ENCODE data around the gene RNF125.

Gene RNF125

GRCh38 chr18:32095192-32095899 lies 76.7 kb downstream of the RNF125 start:
- Histone ChIP-seq H3K36me3 (ENCODE audit: control insufficient read depth in 5 of 5, insufficient read depth in 5 of 5, low read length in 5 of 5) (peaks cover 0 to 4% (median 2%) of the 10 kb centered on the region in 5 donors), H3K27me3 (ENCODE audit: control insufficient read depth in 5 of 5, insufficient read depth in 4 of 5, low read length in 5 of 5) (no peaks in the 10 kb centered on the region), H3K4me3 (ENCODE audit: low read depth in 1 of 5, low read length in 5 of 5) (no peak overlapping the region), H3K9ac (ENCODE audit: low read length in 5 of 5) (no peak overlapping the region), H3K4me1 (ENCODE audit: control insufficient read depth in 5 of 5, insufficient read depth in 5 of 5, low read length in 5 of 5) (peaks cover 2 to 34% (median 25%) of the 10 kb centered on the region in 5 donors), H3K27ac (ENCODE audit: low read depth, low read length) (no peak overlapping the region), H3K9me3 (ENCODE audit: control insufficient read depth in 5 of 5, low read length in 5 of 5) (no peaks in the 10 kb centered on the region)

DNA sequence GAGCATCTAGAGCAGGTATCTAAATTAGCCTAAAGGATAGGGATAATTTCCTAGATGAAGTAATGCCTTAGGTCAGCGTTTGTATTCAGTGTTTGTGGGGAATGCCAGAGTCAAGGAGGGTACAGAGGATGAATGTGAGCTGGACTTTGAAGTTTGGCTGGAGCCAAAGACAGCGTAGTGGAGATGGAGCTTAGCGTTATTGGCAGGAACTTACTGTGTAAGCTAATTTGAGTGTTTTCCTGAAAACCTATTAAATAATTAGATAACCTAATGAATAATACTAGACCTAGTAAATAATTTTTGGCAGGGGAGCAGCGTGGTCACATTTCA lies 77.2 kb downstream of the RNF125 start:
- Histone ChIP-seq H3K36me3 (ENCODE audit: control insufficient read depth in 5 of 5, insufficient read depth in 5 of 5, low read length in 5 of 5) (peaks cover 0 to 4% (median 2%) of the 10 kb centered on the region in 5 donors), H3K27ac (ENCODE audit: low read depth, low read length) (no peak overlapping the region), H3K4me1 (ENCODE audit: control insufficient read depth in 5 of 5, insufficient read depth in 5 of 5, low read length in 5 of 5) (peaks cover 2 to 34% (median 25%) of the 10 kb centered on the region in 5 donors), H3K4me3 (ENCODE audit: low read depth in 1 of 5, low read length in 5 of 5) (no peak overlapping the region), H3K27me3 (ENCODE audit: control insufficient read depth in 5 of 5, insufficient read depth in 4 of 5, low read length in 5 of 5) (no peaks in the 10 kb centered on the region), H3K9me3 (ENCODE audit: control insufficient read depth in 5 of 5, low read length in 5 of 5) (no peaks in the 10 kb centered on the region), H3K9ac (ENCODE audit: low read length in 5 of 5) (no peak overlapping the region)

GRCh38 chr18:32096946-32097345 lies 78.3 kb downstream of the RNF125 start:
- Histone ChIP-seq H3K9ac (ENCODE audit: low read length in 5 of 5) (no peak overlapping the region), H3K4me3 (ENCODE audit: low read depth in 1 of 5, low read length in 5 of 5) (no peak overlapping the region), H3K4me1 (ENCODE audit: control insufficient read depth in 5 of 5, insufficient read depth in 5 of 5, low read length in 5 of 5) (peaks cover 2 to 29% (median 20%) of the 10 kb centered on the region in 5 donors), H3K27ac (ENCODE audit: low read depth, low read length) (no peak overlapping the region), H3K36me3 (ENCODE audit: control insufficient read depth in 5 of 5, insufficient read depth in 5 of 5, low read length in 5 of 5) (peaks cover 0 to 4% (median 2%) of the 10 kb centered on the region in 5 donors), H3K9me3 (ENCODE audit: control insufficient read depth in 5 of 5, low read length in 5 of 5) (no peaks in the 10 kb centered on the region), H3K27me3 (ENCODE audit: control insufficient read depth in 5 of 5, insufficient read depth in 4 of 5, low read length in 5 of 5) (no peaks in the 10 kb centered on the region)

GRCh38 chr18:32104516-32104915 lies 85.9 kb downstream of the RNF125 start:
- H3K9me3 ChIP-seq (ENCODE audit: control insufficient read depth in 5 of 5, low read length in 5 of 5) = no peaks in the 10 kb centered on the region
- no peak overlapping the region for H3K9ac ChIP-seq (ENCODE audit: low read length in 5 of 5)
- H3K36me3 ChIP-seq (ENCODE audit: control insufficient read depth in 5 of 5, insufficient read depth in 5 of 5, low read length in 5 of 5) = no peaks in the 10 kb centered on the region
- no peak overlapping the region for H3K27ac ChIP-seq (ENCODE audit: low read depth, low read length)
- peaks cover 0 to 5% (median 4%) of the 10 kb centered on the region in 5 donors for H3K4me1 ChIP-seq (ENCODE audit: control insufficient read depth in 5 of 5, insufficient read depth in 5 of 5, low read length in 5 of 5)
- H3K27me3 ChIP-seq (ENCODE audit: control insufficient read depth in 5 of 5, insufficient read depth in 4 of 5, low read length in 5 of 5) = no peaks in the 10 kb centered on the region
- no peak overlapping the region for H3K4me3 ChIP-seq (ENCODE audit: low read depth in 1 of 5, low read length in 5 of 5)

DNA sequence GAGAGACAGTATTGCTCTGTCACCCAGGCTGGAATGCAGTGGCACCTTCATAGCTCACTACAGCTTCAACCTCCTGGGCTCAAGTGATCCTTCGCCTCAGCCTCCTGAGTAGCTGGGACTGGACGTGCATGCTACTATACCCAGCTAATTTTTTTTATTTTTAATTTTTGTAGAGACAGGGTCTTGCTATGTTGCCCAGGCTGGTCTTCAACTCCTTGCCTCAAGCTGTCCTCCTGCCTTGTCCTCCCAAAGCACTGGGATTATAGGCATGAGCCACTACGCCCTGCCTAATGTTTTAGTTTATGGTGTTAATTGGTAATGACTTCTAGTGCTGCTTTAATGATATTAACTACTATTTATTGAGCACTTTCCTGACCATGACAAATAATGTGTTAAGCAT lies 91.4 kb downstream of the RNF125 start:
- no peaks in the 10 kb centered on the region for H3K9me3 ChIP-seq (ENCODE audit: control insufficient read depth in 5 of 5, low read length in 5 of 5)
- H3K4me3 ChIP-seq (ENCODE audit: low read depth in 1 of 5, low read length in 5 of 5) = no peak overlapping the region
- peaks cover 0 to 14% (median 6%) of the 10 kb centered on the region in 5 donors for H3K36me3 ChIP-seq (ENCODE audit: control insufficient read depth in 5 of 5, insufficient read depth in 5 of 5, low read length in 5 of 5)
- no peak overlapping the region for H3K27ac ChIP-seq (ENCODE audit: low read depth, low read length)
- H3K9ac ChIP-seq (ENCODE audit: low read length in 5 of 5) = no peak overlapping the region
- H3K27me3 ChIP-seq (ENCODE audit: control insufficient read depth in 5 of 5, insufficient read depth in 4 of 5, low read length in 5 of 5) = no peaks in the 10 kb centered on the region
- peaks cover 0 to 2% (median 0%) of the 10 kb centered on the region in 5 donors for H3K4me1 ChIP-seq (ENCODE audit: control insufficient read depth in 5 of 5, insufficient read depth in 5 of 5, low read length in 5 of 5)

- Histone ChIP-seq H3K9ac (ENCODE audit: low read length in 5 of 5) (no peak overlapping the region), H3K36me3 (ENCODE audit: control insufficient read depth in 5 of 5, insufficient read depth in 5 of 5, low read length in 5 of 5) (peaks cover 6 to 25% (median 11%) of the 10 kb centered on the region in 5 donors), H3K27me3 (ENCODE audit: control insufficient read depth in 5 of 5, insufficient read depth in 4 of 5, low read length in 5 of 5) (no peaks in the 10 kb centered on the region), H3K27ac (ENCODE audit: low read depth, low read length) (no peak overlapping the region), H3K9me3 (ENCODE audit: control insufficient read depth in 5 of 5, low read length in 5 of 5) (no peaks in the 10 kb centered on the region), H3K4me3 (ENCODE audit: low read depth in 1 of 5, low read length in 5 of 5) (no peak overlapping the region), H3K4me1 (ENCODE audit: control insufficient read depth in 5 of 5, insufficient read depth in 5 of 5, low read length in 5 of 5) (peaks cover 0 to 2% (median 0%) of the 10 kb centered on the region in 5 donors)
Measured at GRCh38 chr18:32111706-32112105, 93.1 kb downstream of the RNF125 start.

DNA sequence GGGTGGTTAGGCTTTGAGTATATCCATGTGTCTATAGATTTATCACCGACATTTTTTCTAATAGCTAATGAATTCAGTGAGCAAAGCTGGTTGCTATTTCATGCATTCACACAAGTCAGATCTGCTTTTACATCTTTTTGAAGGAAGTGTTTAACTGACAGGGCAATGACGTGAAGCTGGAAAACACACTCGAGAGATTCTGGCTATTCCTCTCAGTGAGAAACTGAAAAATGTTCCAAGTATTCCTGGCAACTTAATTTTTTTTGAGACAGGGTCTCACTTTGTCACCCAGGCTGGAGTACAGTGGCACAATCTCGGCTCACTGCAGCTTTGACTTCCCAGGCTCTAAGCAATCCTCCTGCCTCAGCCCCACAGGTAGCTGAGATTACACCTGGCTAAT lies 94.2 kb downstream of the RNF125 start:
- no peaks in the 10 kb centered on the region for H3K9me3 ChIP-seq (ENCODE audit: control insufficient read depth in 5 of 5, low read length in 5 of 5)
- no peaks in the 10 kb centered on the region for H3K27me3 ChIP-seq (ENCODE audit: control insufficient read depth in 5 of 5, insufficient read depth in 4 of 5, low read length in 5 of 5)
- no peak overlapping the region for H3K4me3 ChIP-seq (ENCODE audit: low read depth in 1 of 5, low read length in 5 of 5)
- H3K36me3 ChIP-seq (ENCODE audit: control insufficient read depth in 5 of 5, insufficient read depth in 5 of 5, low read length in 5 of 5) = peaks cover 6 to 33% (median 18%) of the 10 kb centered on the region in 5 donors
- no peak overlapping the region for H3K27ac ChIP-seq (ENCODE audit: low read depth, low read length)
- peaks cover 0 to 2% (median 0%) of the 10 kb centered on the region in 5 donors for H3K4me1 ChIP-seq (ENCODE audit: control insufficient read depth in 5 of 5, insufficient read depth in 5 of 5, low read length in 5 of 5)
- H3K9ac ChIP-seq (ENCODE audit: low read length in 5 of 5) = no peak overlapping the region

- peaks cover 7 to 38% (median 18%) of the 10 kb centered on the region in 5 donors for H3K36me3 ChIP-seq (ENCODE audit: control insufficient read depth in 5 of 5, insufficient read depth in 5 of 5, low read length in 5 of 5)
- H3K4me1 ChIP-seq (ENCODE audit: control insufficient read depth in 5 of 5, insufficient read depth in 5 of 5, low read length in 5 of 5) = peaks cover 0 to 2% (median 0%) of the 10 kb centered on the region in 5 donors
Measured at GRCh38 chr18:32114293-32114942, 95.8 kb downstream of the RNF125 start.

DNA sequence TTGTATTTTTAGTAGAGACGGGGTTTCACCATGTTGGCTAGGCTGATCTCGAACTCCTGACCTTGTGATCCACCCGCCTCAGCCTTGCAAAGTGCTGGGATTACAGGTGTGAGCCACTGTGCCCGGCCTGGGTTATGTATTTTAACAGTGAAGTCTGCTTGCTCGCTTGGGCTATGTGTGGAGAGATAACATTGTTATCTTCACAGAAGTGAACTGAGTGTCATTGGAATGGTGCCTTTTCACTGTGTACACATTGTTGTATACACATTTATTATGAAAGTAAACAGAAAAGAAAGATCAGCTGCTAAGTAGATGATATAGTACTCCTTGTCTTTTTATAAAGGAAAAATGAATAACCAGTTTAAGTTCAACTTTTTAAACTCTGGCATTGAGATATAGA lies 103.4 kb downstream of the RNF125 start:
- Histone ChIP-seq H3K9ac (ENCODE audit: low read length in 5 of 5) (no peak overlapping the region), H3K36me3 (ENCODE audit: control insufficient read depth in 5 of 5, insufficient read depth in 5 of 5, low read length in 5 of 5) (peaks cover 8 to 35% (median 32%) of the 10 kb centered on the region in 5 donors), H3K27me3 (ENCODE audit: control insufficient read depth in 5 of 5, insufficient read depth in 4 of 5, low read length in 5 of 5) (no peaks in the 10 kb centered on the region), H3K4me3 (ENCODE audit: low read depth in 1 of 5, low read length in 5 of 5) (no peak overlapping the region), H3K9me3 (ENCODE audit: control insufficient read depth in 5 of 5, low read length in 5 of 5) (no peaks in the 10 kb centered on the region), H3K27ac (ENCODE audit: low read depth, low read length) (no peak overlapping the region), H3K4me1 (ENCODE audit: control insufficient read depth in 5 of 5, insufficient read depth in 5 of 5, low read length in 5 of 5) (no peaks in the 10 kb centered on the region)

More at GRCh38 chr18:32114293-32114942, 95.8 kb downstream of the RNF125 start:
- Histone ChIP-seq H3K9me3 (ENCODE audit: control insufficient read depth in 5 of 5, low read length in 5 of 5) (no peaks in the 10 kb centered on the region), H3K27ac (ENCODE audit: low read depth, low read length) (no peak overlapping the region), H3K9ac (ENCODE audit: low read length in 5 of 5) (no peak overlapping the region), H3K27me3 (ENCODE audit: control insufficient read depth in 5 of 5, insufficient read depth in 4 of 5, low read length in 5 of 5) (no peaks in the 10 kb centered on the region), H3K4me3 (ENCODE audit: low read depth in 1 of 5, low read length in 5 of 5) (no peak overlapping the region)
